Measurements from ENCODE around the gene TMEM119. TPM values are rescaled to one million over a fixed set of nuclear protein-coding genes. Genes with fewer than 3 reads are reported as not detected.
A peak's percentile ranks its signal among the peaks of the same experiment; 100 is the strongest.

TMEM119 gene
- total and polyA plus RNA-seq, 2 of the 13 experiments (the other 11 are each of a cell fraction or from before 2014, with no cell fraction given), result not detected

- TF ChIP-seq ZNF576 (CRISPR knock-in tag; IDR thresholded peaks at IDR 0.05), result no peak
- no peak for TF ChIP-seq ZNF280D (CRISPR knock-in tag; IDR thresholded peaks at IDR 0.05)
- no peak for TF ChIP-seq IRF1 (CRISPR knock-in tag; IDR thresholded peaks at IDR 0.05; ENCODE audit: low read depth)
- no peak for TF ChIP-seq U2AF1 (optimal IDR thresholded peaks at IDR 0.05; ENCODE audit: low read depth, low read length)
- no peak for TF ChIP-seq ZNF235 (CRISPR knock-in tag; IDR thresholded peaks at IDR 0.05; ENCODE audit: borderline replicate concordance)
- TF ChIP-seq XBP1 (CRISPR knock-in tag; IDR thresholded peaks at IDR 0.05), result no peak
- no peak for TF ChIP-seq ZNF598 (CRISPR knock-in tag; IDR thresholded peaks at IDR 0.05; ENCODE audit: borderline replicate concordance)
- no peak for TF ChIP-seq POLR2A (IDR thresholded peaks at IDR 0.05; ENCODE audit: insufficient read depth in 1 of 2, low read depth in 2 of 2, low read length in 2 of 2)
- TF ChIP-seq TFDP2 (CRISPR knock-in tag; IDR thresholded peaks at IDR 0.05), result no peak
- TF ChIP-seq STAG1 (CRISPR knock-in tag; IDR thresholded peaks at IDR 0.05), result peak; percentile 86
- TF ChIP-seq ZNF839 (CRISPR knock-in tag; IDR thresholded peaks at IDR 0.05; ENCODE audit: borderline replicate concordance), result no peak
- TF ChIP-seq BCL6 (CRISPR knock-in tag; IDR thresholded peaks at IDR 0.05), result no peak
- TF ChIP-seq FOSL2 (CRISPR knock-in tag; IDR thresholded peaks at IDR 0.05), result no peak
- no peak for TF ChIP-seq ZNF83 (CRISPR knock-in tag; IDR thresholded peaks at IDR 0.05; ENCODE audit: borderline replicate concordance)
- peak; percentile 89 for TF ChIP-seq CTCF (CRISPR knock-in tag; IDR thresholded peaks at IDR 0.05)
- no peak for TF ChIP-seq PLSCR1 (CRISPR knock-in tag; IDR thresholded peaks at IDR 0.05; ENCODE audit: borderline replicate concordance)
- TF ChIP-seq ELF1 (CRISPR knock-in tag; IDR thresholded peaks at IDR 0.05), result no peak
- no peak for TF ChIP-seq FUBP1 (CRISPR knock-in tag; IDR thresholded peaks at IDR 0.05; ENCODE audit: borderline replicate concordance)
- TF ChIP-seq ZNF335 (CRISPR knock-in tag; IDR thresholded peaks at IDR 0.05), result 0 out of 2 replicates have a peak, but pooled peaks have one; percentile 66
These were observed 20.4 kb upstream of the TMEM119 start (continued) for GRCh38 chr12:108618079-108618952.
